Dermis microvascular lymphatic vessel endothelial cell (primary cell): ENCODE results near the gene CCDC28A. TPM values are rescaled to one million over a fixed set of nuclear protein-coding genes. Genes with fewer than 3 reads are reported as not detected.
A peak's percentile ranks its signal among the peaks of the same experiment; 100 is the strongest.

Experiments used
- DNase-seq, 2 donors: peaks; one replicate each; pipeline versions ENCODE4 v3.0.0 to v3.0.0-alpha.2; 2010; ENCODE audit warnings: low read depth in 2 of 2
- total RNA-seq: library from RNA; depleted of rRNA; stranded (reverse); fragments of >200 nt; gene quantifications from 2 replicates; pipeline ENCODE4 v1.2.1, GENCODE V29; 2014

CCDC28A gene
- total RNA-seq, 1 donor from 2014 or later: 18.0 TPM

GRCh38 chr6:138795809-138796603, 22.4 kb downstream of the CCDC28A start, which contains the start of gene ECT2L:
Gene ECT2L (plus strand): TSS chr6:138796087. CDS start chr6:138813275, 17,188 bp downstream.
- peak; percentile 29 to 53 for DNase-seq

GRCh38 chr6:138796771-138797170, 23.2 kb downstream of the CCDC28A start:
- no peak for DNase-seq

- DNase-seq: no peak
These were observed 24.4 kb downstream of the CCDC28A start for GRCh38 chr6:138797806-138798446.

- DNase-seq: no peak
These were observed 27.0 kb downstream of the CCDC28A start for GRCh38 chr6:138800377-138801150.

GRCh38 chr6:138803331-138803730, 29.8 kb downstream of the CCDC28A start:
- no peak for DNase-seq

GRCh38 chr6:138803861-138804260, 30.3 kb downstream of the CCDC28A start:
- no peak for DNase-seq

GRCh38 chr6:138805016-138805765, 31.6 kb downstream of the CCDC28A start:
- no peak for DNase-seq

- no peak for DNase-seq
These were observed 33.3 kb downstream of the CCDC28A start for GRCh38 chr6:138806889-138807288.

- DNase-seq: no peak
These were observed 36.1 kb downstream of the CCDC28A start for GRCh38 chr6:138809677-138810076.

- no peak for DNase-seq
These were observed 38.3 kb downstream of the CCDC28A start for GRCh38 chr6:138811866-138812265.

- DNase-seq: peak in 1 of 2 donors; percentile 36
These were observed 40.7 kb downstream of the CCDC28A start for GRCh38 chr6:138814179-138814834.

GRCh38 chr6:138815221-138815620, 41.7 kb downstream of the CCDC28A start:
- no peak for DNase-seq

- peak; percentile 62 to 71 for DNase-seq
These were observed 42.4 kb downstream of the CCDC28A start for GRCh38 chr6:138815797-138816528.

- peak in 1 of 2 donors; percentile 51 for DNase-seq
These were observed 44.2 kb downstream of the CCDC28A start for GRCh38 chr6:138817799-138818198.

- peak in 1 of 2 donors; percentile 25 for DNase-seq
These were observed 45.1 kb downstream of the CCDC28A start for GRCh38 chr6:138818496-138819194.

- no peak for DNase-seq
These were observed 48.0 kb downstream of the CCDC28A start for GRCh38 chr6:138821519-138821918.

- peak; percentile 3 to 44 for DNase-seq
These were observed 51.0 kb downstream of the CCDC28A start for GRCh38 chr6:138824482-138825144.

- DNase-seq: no peak
These were observed 56.7 kb downstream of the CCDC28A start for GRCh38 chr6:138830248-138830647.

- no peak for DNase-seq
These were observed 58.6 kb downstream of the CCDC28A start for GRCh38 chr6:138832182-138832581.
